Neuronal stem cell (in vitro differentiated cells): Measurements from ENCODE around the gene ORAI2.
A peak's percentile ranks its signal among the peaks of the same experiment; 100 is the strongest.

Source experiments
- DNase-seq: peaks from one replicate; pipeline ENCODE4 v3.0.0-alpha.2; 2013; ENCODE audit warnings: low spot score
- H2AFZ ChIP-seq: one replicate; pipeline ENCODE4 v1.6.1; 2013; ENCODE audit warnings: mild to moderate bottlenecking, low read length, inconsistent platforms
- H2AK5ac ChIP-seq: 2 replicates; pipeline ENCODE4 v1.6.1; 2013; ENCODE audit warnings: low read depth, mild to moderate bottlenecking, inconsistent platforms, low read length, moderate library complexity, mixed read lengths
- H2BK120ac ChIP-seq: 2 replicates; pipeline ENCODE4 v1.6.1; 2013; ENCODE audit warnings: low read depth, mild to moderate bottlenecking, inconsistent platforms, low read length, moderate library complexity, mixed read lengths
- H2BK12ac ChIP-seq: one replicate; pipeline ENCODE4 v1.6.1; 2013; ENCODE audit warnings: low read length, inconsistent platforms
- H2BK15ac ChIP-seq: 2 replicates; pipeline ENCODE4 v1.6.1; 2013; ENCODE audit warnings: mild to moderate bottlenecking, low read length, inconsistent platforms, mixed read lengths
- H2BK5ac ChIP-seq: one replicate; pipeline ENCODE4 v1.6.1; 2013; ENCODE audit warnings: inconsistent platforms, mild to moderate bottlenecking, low read length, moderate library complexity
- H3K14ac ChIP-seq: one replicate; pipeline ENCODE4 v1.6.1; 2013; ENCODE audit warnings: low read length, inconsistent platforms
- H3K18ac ChIP-seq: 2 replicates; pipeline ENCODE4 v1.6.1; 2013; ENCODE audit warnings: low read length, inconsistent platforms
- H3K23ac ChIP-seq: 2 replicates; pipeline ENCODE4 v1.6.1; 2013; ENCODE audit warnings: low read depth, mild to moderate bottlenecking, mixed read lengths, low read length, inconsistent platforms; ENCODE audit not compliant: poor library complexity
- H3K27ac ChIP-seq: replicated peaks from 3 replicates; pipeline ENCODE4 v1.5.1; 2013; ENCODE audit warnings: low read length, inconsistent platforms
- H3K27me3 ChIP-seq, 3 experiments: 2 replicates each; pipeline ENCODE4 v1.6.1; 2013; ENCODE audit warnings: low read length in 3 of 3, mild to moderate bottlenecking in 2 of 3, inconsistent platforms in 1 of 3, low read depth in 1 of 3, mixed read lengths in 1 of 3, moderate library complexity in 1 of 3; ENCODE audit not compliant: control insufficient read depth in 3 of 3, insufficient read depth in 3 of 3
- H3K36me3 ChIP-seq, 2 donors: replicated peaks in 1 of 2; 2 replicates each; pipeline ENCODE4 v1.6.1; 2013; ENCODE audit warnings: low read length in 2 of 2; ENCODE audit not compliant: control insufficient read depth in 2 of 2, insufficient read depth in 2 of 2
- H3K4ac ChIP-seq: 2 replicates; pipeline ENCODE4 v1.6.1; 2013; ENCODE audit warnings: inconsistent platforms, mild to moderate bottlenecking, low read length, moderate library complexity
- H3K4me1 ChIP-seq, 2 donors: 1 replicate in 1 of 2; 2 replicates in 1 of 2; pipeline ENCODE4 v1.6.1; 2013; ENCODE audit warnings: low read length in 2 of 2, low read depth in 1 of 2; ENCODE audit not compliant: control insufficient read depth in 2 of 2, insufficient read depth in 1 of 2
- H3K4me2 ChIP-seq: one replicate; pipeline ENCODE4 v1.6.1; 2013; ENCODE audit warnings: mild to moderate bottlenecking, low read length, inconsistent platforms; ENCODE audit not compliant: insufficient read depth, poor library complexity, severe bottlenecking
- H3K4me3 ChIP-seq, 2 donors: 2 replicates each; pipeline ENCODE4 v1.5.1; 2013; ENCODE audit warnings: low read length in 2 of 2, mild to moderate bottlenecking in 2 of 2, inconsistent platforms in 1 of 2, moderate library complexity in 1 of 2
- H3K79me1 ChIP-seq: one replicate; pipeline ENCODE4 v1.6.1; 2013; ENCODE audit warnings: low read depth, mild to moderate bottlenecking, inconsistent platforms, low read length, moderate library complexity
- H3K9ac ChIP-seq: one replicate; pipeline ENCODE4 v1.6.1; 2013; ENCODE audit warnings: mild to moderate bottlenecking, low read depth, low read length, inconsistent platforms; ENCODE audit not compliant: poor library complexity
- H3K9me3 ChIP-seq, 2 donors: replicated peaks in 1 of 2; 2 replicates each; pipeline versions ENCODE3 to v1.6.1; 2013; ENCODE audit warnings: low read length in 2 of 2, mild to moderate bottlenecking in 2 of 2, inconsistent platforms in 1 of 2, low read depth in 1 of 2, mixed read lengths in 1 of 2, moderate library complexity in 1 of 2; ENCODE audit not compliant: control insufficient read depth in 2 of 2, insufficient read depth in 1 of 2
- H4K8ac ChIP-seq: one replicate; pipeline ENCODE4 v1.6.1; 2013; ENCODE audit warnings: low read depth, mild to moderate bottlenecking, inconsistent platforms, low read length, moderate library complexity
- H4K91ac ChIP-seq: one replicate; pipeline ENCODE4 v1.6.1; 2013; ENCODE audit warnings: low read length, low read depth, mild to moderate bottlenecking, inconsistent platforms; ENCODE audit not compliant: poor library complexity
- WGBS, 2 donors: extraction: QIAGEN DNeasy Blood & Tissue Kit; methylation state at CpG; one replicate each; pipeline ENCODE4 v1.1.7; 2013; ENCODE audit warnings: missing lambda C conversion rate in 2 of 2, mixed read lengths in 1 of 2; ENCODE audit not compliant: insufficient read length in 2 of 2, insufficient replicate concordance in 1 of 2; ENCODE audit errors: extremely low coverage in 2 of 2; 5-methylcytosine and 5-hydroxymethylcytosine counted together

ORAI2 gene

GRCh38 chr7:102450242-102450641, 16.9 kb downstream of the ORAI2 start:
- no peak overlapping the region for H3K23ac ChIP-seq
- H3K9me3 ChIP-seq, result no peaks in the 10 kb centered on the region
- H3K27ac ChIP-seq, result no peak overlapping the region
- H3K4me1 ChIP-seq, result peaks cover 5 to 7% of the 10 kb centered on the region in 2 donors
- H2AFZ ChIP-seq, result no peak overlapping the region
- H3K36me3 ChIP-seq, result peaks cover 13 to 34% of the 10 kb centered on the region in 2 donors
- H4K8ac ChIP-seq, result no peak overlapping the region
- DNase-seq, result no peak
- no peak overlapping the region for H3K14ac ChIP-seq
- no peak overlapping the region for H2BK120ac ChIP-seq
- H3K9ac ChIP-seq, result no peak overlapping the region
- no peak overlapping the region for H3K4ac ChIP-seq
- no CpG with 5 or more reads among the region's 6 CpGs for WGBS, 2 donors
- H3K79me1 ChIP-seq, result no peaks in the 10 kb centered on the region
- no peak overlapping the region for H3K18ac ChIP-seq
- no peak overlapping the region for H2BK12ac ChIP-seq
- no peak overlapping the region for H2BK5ac ChIP-seq
- no peaks in the 10 kb centered on the region for H3K27me3 ChIP-seq
- no peak overlapping the region for H2BK15ac ChIP-seq
- no peak overlapping the region for H2AK5ac ChIP-seq
- no peak overlapping the region for H4K91ac ChIP-seq
- no peak overlapping the region for H3K4me2 ChIP-seq
- no peak overlapping the region for H3K4me3 ChIP-seq

- H3K4ac ChIP-seq, result peak overlapping the region; percentile 2
- H2BK5ac ChIP-seq, result peak overlapping the region; percentile 27
- H3K79me1 ChIP-seq, result no peaks in the 10 kb centered on the region
- no peak for DNase-seq
- no peak overlapping the region for H3K23ac ChIP-seq
- H2AFZ ChIP-seq, result peak overlapping the region; percentile 28
- H2AK5ac ChIP-seq, result peak overlapping the region; percentile 28
- H3K27me3 ChIP-seq, result no peaks in the 10 kb centered on the region
- no peak overlapping the region for H3K4me3 ChIP-seq
- H3K27ac ChIP-seq, result peak overlapping the region; percentile 43
- no CpG with 5 or more reads among the region's 23 CpGs for WGBS, 2 donors
- no peak overlapping the region for H4K8ac ChIP-seq
- H2BK12ac ChIP-seq, result no peak overlapping the region
- peaks cover 12 to 36% of the 10 kb centered on the region in 2 donors for H3K36me3 ChIP-seq
- H3K14ac ChIP-seq, result peak overlapping the region; percentile 63
- peak overlapping the region; percentile 76 for H3K18ac ChIP-seq
- H3K4me1 ChIP-seq, result peaks cover 5 to 7% of the 10 kb centered on the region in 2 donors
- H2BK120ac ChIP-seq, result no peak overlapping the region
- peak overlapping the region; percentile 19 for H4K91ac ChIP-seq
- no peak overlapping the region for H3K9ac ChIP-seq
- peak overlapping the region; percentile 21 for H3K4me2 ChIP-seq
- H3K9me3 ChIP-seq, result no peaks in the 10 kb centered on the region
- no peak overlapping the region for H2BK15ac ChIP-seq
Observed at GRCh38 chr7:102451371-102452054, 18.1 kb downstream of the ORAI2 start.

- no peak overlapping the region for H3K4me3 ChIP-seq
- no peak overlapping the region for H3K23ac ChIP-seq
- H4K8ac ChIP-seq, result no peak overlapping the region
- H2AK5ac ChIP-seq, result no peak overlapping the region
- H3K4me2 ChIP-seq, result no peak overlapping the region
- no peak overlapping the region for H3K27ac ChIP-seq
- H3K36me3 ChIP-seq, result peaks cover 12 to 36% of the 10 kb centered on the region in 2 donors
- H3K79me1 ChIP-seq, result no peaks in the 10 kb centered on the region
- H3K4ac ChIP-seq, result no peak overlapping the region
- H2BK15ac ChIP-seq, result no peak overlapping the region
- H2BK5ac ChIP-seq, result no peak overlapping the region
- no peaks in the 10 kb centered on the region for H3K27me3 ChIP-seq
- no peak overlapping the region for H3K18ac ChIP-seq
- no CpG with 5 or more reads among the region's 6 CpGs for WGBS, 2 donors
- H2BK12ac ChIP-seq, result no peak overlapping the region
- no peak for DNase-seq
- no peak overlapping the region for H3K14ac ChIP-seq
- H3K4me1 ChIP-seq, result peaks cover 5 to 7% of the 10 kb centered on the region in 2 donors
- no peak overlapping the region for H4K91ac ChIP-seq
- no peak overlapping the region for H2AFZ ChIP-seq
- H3K9ac ChIP-seq, result no peak overlapping the region
- H2BK120ac ChIP-seq, result no peak overlapping the region
- no peaks in the 10 kb centered on the region for H3K9me3 ChIP-seq
Observed at GRCh38 chr7:102452451-102452850, 19.1 kb downstream of the ORAI2 start.

- WGBS, 2 donors, result no CpG with 5 or more reads among the region's 7 CpGs
- H3K9ac ChIP-seq, result no peak overlapping the region
- no peak overlapping the region for H3K4me3 ChIP-seq
- H3K14ac ChIP-seq, result no peak overlapping the region
- H3K27me3 ChIP-seq, result no peaks in the 10 kb centered on the region
- H2BK5ac ChIP-seq, result no peak overlapping the region
- H3K18ac ChIP-seq, result no peak overlapping the region
- no peak overlapping the region for H2BK120ac ChIP-seq
- H2AK5ac ChIP-seq, result no peak overlapping the region
- no peak overlapping the region for H3K23ac ChIP-seq
- no peak overlapping the region for H3K4ac ChIP-seq
- no peak for DNase-seq
- H4K8ac ChIP-seq, result no peak overlapping the region
- no peak overlapping the region for H3K4me2 ChIP-seq
- H2AFZ ChIP-seq, result no peak overlapping the region
- H3K36me3 ChIP-seq, result peaks cover 19 to 36% of the 10 kb centered on the region in 2 donors
- no peak overlapping the region for H2BK15ac ChIP-seq
- no peak overlapping the region for H3K27ac ChIP-seq
- no peaks in the 10 kb centered on the region for H3K9me3 ChIP-seq
- H2BK12ac ChIP-seq, result no peak overlapping the region
- H4K91ac ChIP-seq, result no peak overlapping the region
- H3K4me1 ChIP-seq, result peaks cover 5 to 7% of the 10 kb centered on the region in 2 donors
- no peaks in the 10 kb centered on the region for H3K79me1 ChIP-seq
Observed at GRCh38 chr7:102453319-102453718, 19.9 kb downstream of the ORAI2 start.
